ENCODE measurements around the gene RNF157.

Gene RNF157

GRCh38 chr17:76142585-76143041, 97.7 kb downstream of the RNF157 start:
- DNase-seq = no peak

- no peak for DNase-seq
These were observed 98.2 kb downstream of the RNF157 start for GRCh38 chr17:76142039-76142584.

DNA sequence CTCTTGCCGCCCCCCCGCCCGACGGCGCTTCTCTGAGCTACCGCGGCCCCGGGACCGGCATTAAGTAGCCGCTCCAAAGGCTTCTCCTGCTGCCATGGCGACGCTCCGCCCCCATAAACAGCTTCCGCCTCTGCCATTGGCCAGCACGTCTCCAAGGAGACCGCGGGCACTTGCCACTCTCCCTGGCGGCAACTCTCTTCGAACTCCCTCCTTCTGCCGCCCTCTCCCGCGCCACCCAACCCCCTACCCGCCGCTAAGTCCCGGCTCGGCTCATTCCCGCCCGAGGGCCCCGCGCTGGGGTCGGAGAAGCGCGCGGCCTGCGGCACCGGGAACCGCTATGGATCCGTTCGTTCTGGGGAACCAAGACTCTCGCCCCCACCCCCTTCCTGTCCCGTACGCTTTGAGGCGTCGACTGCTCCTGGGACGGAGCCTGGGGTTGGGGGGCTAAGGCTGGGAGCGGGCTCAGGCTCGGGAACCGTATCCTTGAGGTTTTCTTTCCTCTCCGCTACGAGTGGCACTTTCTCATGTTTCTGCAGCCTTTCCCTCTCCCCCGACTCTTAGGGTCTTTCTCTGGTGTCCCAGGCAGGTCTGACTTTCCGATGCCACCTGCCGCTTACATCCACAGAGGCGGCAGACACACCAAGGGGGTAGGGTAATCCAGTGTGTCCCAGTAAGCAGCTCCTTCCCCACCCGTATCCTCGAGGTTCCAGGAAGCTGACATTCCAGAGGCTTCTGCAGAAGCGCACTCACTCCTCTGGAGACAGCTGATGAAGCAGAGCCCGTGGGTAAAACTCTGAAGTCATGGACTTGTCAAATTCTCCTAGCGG, 98.9 kb downstream of the RNF157 start, which contains the start of gene FOXJ1:
Gene FOXJ1, minus strand, starts transcription at position 34 of the 827 bp plus-strand sequence. CDS start 850 bp downstream, outside the sequence.
- DNase-seq = peak in 50 of 51 donors; percentile 29 to 94 (median 83)

GRCh38 chr17:76140661-76141211, 99.6 kb downstream of the RNF157 start:
- no peak for DNase-seq

- no peak for DNase-seq
These were observed 100.3 kb downstream of the RNF157 start for GRCh38 chr17:76139801-76140660.

DNA sequence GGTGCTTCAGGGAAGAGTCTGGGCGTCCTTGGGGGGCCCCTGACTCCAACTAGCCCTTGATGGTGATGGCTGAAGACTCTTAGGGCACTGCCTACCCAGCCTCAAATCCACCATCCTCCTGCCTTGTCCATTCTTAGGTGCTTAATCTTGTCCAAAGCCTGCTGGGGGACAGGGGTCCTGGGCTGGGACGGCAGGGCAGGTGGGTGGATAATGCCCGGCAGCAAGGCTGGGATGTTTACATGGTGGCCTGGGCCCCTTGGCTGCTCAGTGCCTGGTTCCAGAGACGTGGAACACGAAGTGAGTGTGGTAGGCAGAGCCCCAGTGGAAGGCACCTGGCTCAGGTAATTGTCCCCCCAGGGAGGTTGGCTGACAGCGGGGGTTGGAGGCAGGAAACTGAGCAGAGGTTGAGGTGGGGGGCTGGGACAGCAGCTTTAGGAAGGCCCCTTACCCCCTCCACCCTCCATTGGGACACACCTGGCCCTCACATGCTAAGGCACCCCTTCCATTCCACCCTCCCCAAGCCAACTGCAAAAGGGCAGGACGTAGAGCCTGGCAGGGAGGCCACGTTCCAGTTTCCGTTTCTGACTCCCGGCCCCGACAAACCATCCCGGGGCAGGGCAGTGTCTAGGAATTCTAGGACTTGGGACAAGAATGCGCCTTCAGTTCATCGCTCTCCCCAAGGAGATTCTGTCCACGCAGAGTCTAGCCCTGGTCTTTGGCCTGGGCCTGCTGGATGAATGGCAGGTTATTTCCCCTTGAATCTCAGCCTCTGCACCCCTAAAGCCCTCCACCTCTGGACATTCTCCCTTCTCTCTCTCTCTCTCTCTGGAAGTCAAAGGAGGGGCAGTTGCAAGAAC, 101.2 kb downstream of the RNF157 start:
- DNase-seq = peak in 1 of 51 donors; percentile 39

DNA sequence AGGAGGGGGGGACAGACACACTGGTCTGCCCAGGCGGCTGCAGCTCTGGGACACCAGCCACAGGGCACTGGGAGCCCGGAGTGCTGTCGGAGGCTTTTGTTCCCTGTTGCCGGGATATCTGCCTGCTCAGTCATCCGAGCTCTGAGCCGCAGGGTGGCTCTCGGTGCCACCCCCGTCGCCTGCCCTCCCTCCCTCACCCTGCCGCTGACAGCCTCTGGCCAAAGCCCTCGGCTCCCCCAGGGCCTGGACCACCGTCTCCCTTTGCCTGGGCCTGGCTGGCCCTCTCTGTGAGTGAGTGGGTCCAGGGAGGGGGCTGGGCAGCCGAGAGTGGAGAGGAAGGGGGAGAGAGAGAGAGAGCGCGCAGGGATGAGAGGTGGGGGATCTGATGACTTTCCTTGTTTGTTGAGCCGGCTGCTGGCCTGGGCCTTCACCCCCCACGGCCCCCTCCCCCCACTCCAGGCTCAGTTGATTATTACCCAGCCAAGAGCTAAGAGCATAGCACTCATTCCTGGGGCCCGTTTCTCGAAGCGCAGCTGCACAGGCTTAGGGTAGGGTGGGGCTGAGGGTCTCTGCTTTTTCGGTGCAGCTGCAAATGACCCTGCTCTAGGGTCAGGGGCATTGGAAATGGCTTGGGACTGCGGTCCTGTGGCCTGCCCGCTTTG, 101.9 kb downstream of the RNF157 start:
- DNase-seq = peak in 43 of 51 donors; percentile 11 to 90 (median 67)

DNA sequence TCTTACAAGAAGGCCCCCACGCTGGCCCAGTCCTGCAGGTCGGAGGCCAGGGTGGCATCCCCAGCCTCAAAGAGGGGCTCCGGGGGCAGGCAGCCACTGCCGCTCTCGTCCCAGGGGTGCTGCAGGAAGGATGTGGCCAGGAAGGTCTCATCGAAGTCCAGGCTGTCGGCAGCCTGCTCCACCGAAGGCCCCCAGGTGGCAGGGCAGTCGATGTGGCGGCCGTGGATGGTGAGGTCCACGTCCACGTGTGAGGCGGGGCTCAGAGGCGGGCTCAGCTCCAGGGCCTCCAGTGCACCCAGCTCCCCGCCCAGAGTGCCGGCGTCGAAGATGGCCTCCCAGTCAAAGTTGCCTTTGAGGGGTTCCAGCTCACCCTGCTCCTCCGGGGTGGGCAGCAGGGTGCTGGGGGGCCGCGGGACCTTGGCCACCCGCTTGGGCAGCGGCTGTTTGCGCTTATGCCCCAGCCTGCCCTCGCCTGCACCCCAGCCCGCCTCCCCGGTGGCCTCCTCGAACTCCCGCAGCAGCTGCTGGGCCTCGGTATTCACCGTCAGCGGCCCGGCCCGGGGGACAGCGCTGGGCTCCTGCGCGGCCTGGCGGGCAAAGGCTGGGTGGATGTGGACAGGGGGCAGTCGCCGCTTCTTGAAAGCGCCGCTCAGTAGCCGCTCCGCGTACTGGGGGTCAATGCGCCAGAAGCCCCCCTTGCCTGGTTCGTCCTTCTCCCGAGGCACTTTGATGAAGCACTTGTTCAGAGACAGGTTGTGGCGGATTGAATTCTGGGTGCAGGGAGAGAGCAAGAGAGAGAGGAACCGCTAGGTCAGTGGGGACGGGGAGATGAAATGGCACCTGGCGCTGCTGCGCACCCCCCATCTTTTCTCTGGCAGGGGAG, 102.7 kb downstream of the RNF157 start:
- peak in 2 of 51 donors; percentile 9 to 56 for DNase-seq

DNA sequence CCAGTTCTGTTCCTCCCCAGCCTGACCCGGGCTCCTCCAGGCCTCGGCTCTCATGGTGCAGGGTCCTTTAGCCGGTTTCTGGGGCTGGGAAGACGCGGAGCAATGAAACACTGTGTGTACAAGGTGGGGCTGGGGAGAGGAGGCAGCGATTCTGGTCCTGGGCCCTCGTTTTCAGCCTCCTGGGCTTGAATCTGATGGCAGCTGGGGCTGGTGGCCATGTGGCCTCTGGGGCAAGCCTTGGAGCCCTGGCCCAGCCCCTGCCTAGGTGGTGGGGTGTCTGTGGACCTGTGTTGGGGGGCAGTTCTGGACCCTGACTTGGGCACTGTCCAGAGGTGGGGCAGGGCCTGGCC, 103.3 kb downstream of the RNF157 start:
- DNase-seq = no peak

- DNase-seq = no peak
These were observed 103.9 kb downstream of the RNF157 start for GRCh38 chr17:76136276-76137000.

DNA sequence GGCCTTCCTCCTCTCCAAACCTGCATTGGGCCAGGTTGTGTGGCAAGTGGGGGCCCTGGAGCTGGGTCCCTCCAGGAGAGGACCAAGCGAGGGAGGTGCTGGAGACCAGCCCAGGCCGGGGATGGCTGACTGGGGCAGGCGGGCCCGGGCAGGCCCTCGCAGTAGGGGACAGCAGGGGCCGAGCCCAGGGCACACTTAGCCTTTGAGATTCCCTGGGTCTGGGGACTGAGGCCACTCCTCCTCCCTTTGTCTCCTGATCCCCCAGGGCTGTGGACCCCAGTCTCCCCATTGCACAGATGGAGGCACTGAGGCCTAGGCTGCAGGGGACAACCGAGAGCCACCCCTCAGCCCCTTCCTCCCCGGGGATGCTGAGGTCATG, 104.5 kb downstream of the RNF157 start:
- DNase-seq = no peak

DNA sequence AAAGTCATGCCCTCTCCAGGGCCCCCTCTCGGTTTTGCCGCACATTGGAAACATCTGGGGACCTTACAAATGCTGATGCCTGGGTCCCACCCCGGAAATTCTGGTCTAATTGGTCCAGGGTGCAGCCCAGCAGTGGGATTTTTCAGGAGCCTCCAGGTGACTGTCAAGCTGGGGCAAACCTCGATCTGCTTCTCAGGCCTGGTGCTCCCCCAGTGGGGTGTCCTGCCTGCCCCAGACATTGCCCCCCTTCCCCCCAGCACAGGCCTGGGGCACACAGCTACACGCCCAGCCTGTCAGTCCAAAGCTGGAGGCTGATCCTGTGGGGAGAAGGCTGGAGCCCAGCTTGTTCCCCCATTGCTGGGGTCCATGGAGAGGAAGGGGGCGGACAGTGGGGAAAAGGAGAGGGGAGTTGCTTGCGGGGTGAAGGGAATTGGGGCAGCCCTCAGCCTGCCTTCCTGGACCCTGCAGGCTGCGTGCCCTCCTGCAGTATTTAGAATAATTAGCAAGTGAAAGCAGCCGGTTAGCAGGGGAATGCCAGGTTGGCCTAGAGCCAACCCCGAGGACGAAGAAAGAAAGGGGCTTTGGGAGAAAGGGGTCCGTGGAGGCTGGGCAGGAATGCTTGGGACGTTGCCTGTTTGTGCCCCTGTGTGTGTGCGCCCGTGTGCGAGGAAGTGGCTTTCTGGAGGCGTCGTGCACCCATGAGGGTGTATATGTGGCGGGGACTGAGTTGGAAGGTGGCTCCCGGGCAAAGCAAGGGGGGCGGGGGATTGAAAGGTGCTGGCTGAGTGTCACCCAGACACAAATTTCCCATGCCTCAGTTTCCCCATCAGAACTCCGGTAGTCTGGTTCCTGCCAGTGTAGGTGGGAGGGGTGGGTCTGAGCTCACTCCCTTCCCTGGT, 105.1 kb downstream of the RNF157 start:
- no peak for DNase-seq

DNA sequence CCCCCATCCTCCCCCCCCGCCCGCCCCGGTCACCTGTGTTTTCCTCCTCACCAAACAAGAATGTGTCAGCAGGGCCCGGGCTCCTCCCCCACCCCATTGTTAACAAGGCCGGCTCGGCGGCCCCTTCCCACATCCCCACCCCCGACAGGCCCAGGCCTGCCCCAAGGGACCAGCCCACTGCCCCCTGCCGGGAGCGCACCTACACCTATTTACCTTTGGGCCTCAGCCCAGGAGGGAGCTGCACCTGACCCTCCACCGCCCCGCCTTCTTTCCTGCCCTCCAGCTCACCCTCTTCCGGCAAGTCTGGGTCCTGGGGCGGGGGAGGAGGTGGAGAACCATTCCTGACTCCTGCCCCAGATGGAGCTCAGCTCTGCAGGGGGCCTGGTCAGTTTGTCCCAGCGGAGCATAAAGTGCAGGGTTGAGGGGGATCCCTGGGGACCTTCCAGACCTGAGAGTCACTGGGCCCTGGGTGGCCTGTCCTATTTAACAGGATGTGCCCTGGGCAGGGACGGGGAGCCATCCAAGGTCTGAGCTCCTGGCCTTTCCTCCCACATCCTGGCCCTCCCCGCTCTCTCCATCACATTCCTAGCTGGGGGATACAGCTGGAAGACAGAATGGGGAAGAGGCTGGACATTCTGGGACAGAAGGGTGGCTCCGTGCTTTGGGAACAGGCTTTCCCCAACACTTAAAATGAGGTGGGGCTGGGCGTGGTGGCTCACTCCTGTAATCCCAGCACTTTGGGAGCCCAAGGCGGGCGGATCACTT, 107.5 kb downstream of the RNF157 start:
- DNase-seq = no peak

GRCh38 chr17:76131692-76132573, 108.4 kb downstream of the RNF157 start:
- no peak for DNase-seq

DNA sequence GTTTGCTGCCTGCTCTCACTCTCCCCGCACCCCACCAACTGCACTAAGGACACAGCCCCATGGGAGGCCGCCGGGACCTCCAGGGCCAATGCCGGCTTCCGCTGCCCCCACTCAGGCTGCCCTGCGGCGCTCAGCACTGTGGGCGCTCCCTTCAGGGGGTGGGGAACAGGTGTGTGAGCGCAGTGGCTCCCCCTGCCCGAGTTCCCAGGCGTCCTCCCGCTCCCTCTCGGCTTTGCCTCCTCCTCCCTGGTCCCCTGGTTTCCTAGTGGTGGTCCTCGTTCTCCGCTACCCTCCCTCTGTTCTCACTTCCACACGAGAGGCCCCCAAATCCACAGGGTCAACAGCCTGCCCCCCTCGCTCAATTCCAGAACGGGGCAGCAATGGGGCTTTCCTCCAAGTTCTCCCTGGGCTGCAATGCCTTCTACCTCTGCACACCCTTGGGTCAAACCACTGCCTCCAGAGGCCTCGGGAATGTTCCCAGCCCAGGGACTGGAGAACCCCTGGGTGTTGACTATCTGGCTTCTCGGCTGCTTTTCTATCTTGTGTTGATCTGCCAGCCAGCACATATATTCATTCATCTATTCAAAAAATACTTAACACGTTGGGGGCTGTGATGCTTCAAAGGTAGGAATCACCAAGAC, 109.1 kb downstream of the RNF157 start:
- DNase-seq = no peak
